Breast epithelium (tissue), 3 donors: ENCODE data around the gene GIPR.
A peak's percentile ranks its signal among the peaks of the same experiment; 100 is the strongest.

Experiments
- POLR2AphosphoS5 ChIP-seq, 3 donors: sonication (generic); formaldehyde crosslinking; IDR thresholded peaks; one replicate each; pipeline ENCODE4 v1.6.1; 2017; ENCODE audit warnings: antibody characterized with exemption in 3 of 3
- TF ChIP-seq, protein P1 (sequence below), 3 donors: fragments of 450-650 bp; IDR thresholded peaks; one replicate each; pipeline ENCODE4 v1.5.1; 2016 to 2017; ENCODE audit warnings: antibody characterized with exemption in 3 of 3, mild to moderate bottlenecking in 3 of 3, moderate library complexity in 3 of 3

DNA sequence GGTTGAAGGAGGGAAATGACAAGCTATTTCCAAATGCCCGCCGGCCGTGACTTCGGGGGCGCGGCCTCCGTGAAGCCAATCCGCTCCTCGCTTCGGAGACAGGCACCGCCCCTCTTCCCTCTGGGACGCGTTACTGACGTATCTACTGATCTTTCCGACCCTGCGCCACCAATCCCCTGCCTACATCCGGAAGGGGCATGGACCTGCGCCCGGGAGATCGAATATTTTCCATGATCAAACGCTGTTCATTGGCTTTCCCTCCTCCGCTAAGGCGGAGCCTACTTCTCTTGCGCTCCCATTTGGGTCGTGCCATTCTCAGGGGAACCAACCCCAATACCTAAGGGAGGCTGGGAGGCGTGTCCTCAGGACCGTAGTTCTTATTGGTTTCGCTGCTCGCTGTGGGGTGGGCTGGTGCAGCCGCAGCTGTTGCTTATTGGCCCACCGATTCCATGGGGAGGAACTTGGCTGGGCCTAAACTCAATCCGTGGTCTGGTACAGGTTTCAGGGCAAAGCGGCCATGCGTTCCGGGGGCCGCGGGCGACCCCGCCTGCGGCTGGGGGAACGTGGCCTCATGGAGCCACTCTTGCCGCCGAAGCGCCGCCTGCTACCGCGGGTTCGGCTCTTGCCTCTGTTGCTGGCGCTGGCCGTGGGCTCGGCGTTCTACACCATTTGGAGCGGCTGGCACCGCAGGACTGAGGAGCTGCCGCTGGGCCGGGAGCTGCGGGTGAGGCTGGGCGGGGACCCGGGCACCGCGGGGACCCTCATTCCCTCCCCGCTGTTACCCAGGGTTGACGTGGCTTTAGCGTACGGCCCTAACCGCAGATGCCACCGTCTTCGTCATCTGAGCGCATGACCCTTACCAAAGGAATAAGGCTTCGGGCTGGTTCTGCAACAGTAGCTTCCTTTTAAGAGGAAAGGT lies 24.4 kb downstream of the GIPR start, which contains the start of gene QPCTL:
- TF ChIP-seq, protein P1, sequence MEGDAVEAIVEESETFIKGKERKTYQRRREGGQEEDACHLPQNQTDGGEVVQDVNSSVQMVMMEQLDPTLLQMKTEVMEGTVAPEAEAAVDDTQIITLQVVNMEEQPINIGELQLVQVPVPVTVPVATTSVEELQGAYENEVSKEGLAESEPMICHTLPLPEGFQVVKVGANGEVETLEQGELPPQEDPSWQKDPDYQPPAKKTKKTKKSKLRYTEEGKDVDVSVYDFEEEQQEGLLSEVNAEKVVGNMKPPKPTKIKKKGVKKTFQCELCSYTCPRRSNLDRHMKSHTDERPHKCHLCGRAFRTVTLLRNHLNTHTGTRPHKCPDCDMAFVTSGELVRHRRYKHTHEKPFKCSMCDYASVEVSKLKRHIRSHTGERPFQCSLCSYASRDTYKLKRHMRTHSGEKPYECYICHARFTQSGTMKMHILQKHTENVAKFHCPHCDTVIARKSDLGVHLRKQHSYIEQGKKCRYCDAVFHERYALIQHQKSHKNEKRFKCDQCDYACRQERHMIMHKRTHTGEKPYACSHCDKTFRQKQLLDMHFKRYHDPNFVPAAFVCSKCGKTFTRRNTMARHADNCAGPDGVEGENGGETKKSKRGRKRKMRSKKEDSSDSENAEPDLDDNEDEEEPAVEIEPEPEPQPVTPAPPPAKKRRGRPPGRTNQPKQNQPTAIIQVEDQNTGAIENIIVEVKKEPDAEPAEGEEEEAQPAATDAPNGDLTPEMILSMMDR (IDR thresholded peaks at IDR 0.05): no peak
- peak in 2 of 3 donors; percentile 30 to 34 for TF ChIP-seq POLR2AphosphoS5 (IDR thresholded peaks at IDR 0.05)
